Islet of Langerhans (tissue), 1 donor: ENCODE data around the gene ZIC1.

ENCODE experiments used
- FAIRE-seq: peaks from one replicate; lab custom pipeline; 2011; peaks lifted over from hg19 to GRCh38; lab: Jason Lieb, UNC

ZIC1 gene

DNA sequence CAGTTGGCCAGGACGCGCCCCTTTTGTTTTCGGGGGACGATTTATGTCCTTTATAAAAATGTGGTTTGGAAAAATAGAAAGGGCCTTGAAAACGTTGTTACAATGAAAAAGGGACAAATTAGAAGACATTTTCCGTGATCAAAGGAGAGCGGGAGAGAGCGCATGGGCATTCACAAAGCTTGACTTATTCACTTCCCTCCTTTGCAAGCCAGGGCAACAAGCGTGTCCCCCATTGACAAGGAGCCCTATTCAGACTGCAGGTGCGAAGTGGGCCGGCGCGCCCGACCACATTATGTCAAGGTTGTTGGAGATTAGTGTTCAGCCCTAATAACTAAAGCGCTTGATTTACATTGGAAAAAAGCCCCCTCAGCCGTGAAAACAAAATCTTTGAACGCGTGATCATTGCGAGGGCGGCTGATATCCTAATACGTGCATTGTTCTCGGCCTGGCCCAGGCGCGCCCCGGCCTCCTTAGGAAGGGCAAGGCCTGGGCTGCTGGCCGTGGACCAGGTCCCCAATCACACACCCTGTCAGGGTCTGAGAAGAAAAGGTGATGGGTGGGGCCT, 28.7 kb upstream of the ZIC1 start:
- FAIRE-seq: no peak

GRCh38 chr3:147380977-147381376, 28.2 kb upstream of the ZIC1 start:
- FAIRE-seq: no peak

GRCh38 chr3:147381596-147381995, 27.6 kb upstream of the ZIC1 start:
- FAIRE-seq: no peak

GRCh38 chr3:147383617-147384016, 25.5 kb upstream of the ZIC1 start:
- FAIRE-seq: no peak

DNA sequence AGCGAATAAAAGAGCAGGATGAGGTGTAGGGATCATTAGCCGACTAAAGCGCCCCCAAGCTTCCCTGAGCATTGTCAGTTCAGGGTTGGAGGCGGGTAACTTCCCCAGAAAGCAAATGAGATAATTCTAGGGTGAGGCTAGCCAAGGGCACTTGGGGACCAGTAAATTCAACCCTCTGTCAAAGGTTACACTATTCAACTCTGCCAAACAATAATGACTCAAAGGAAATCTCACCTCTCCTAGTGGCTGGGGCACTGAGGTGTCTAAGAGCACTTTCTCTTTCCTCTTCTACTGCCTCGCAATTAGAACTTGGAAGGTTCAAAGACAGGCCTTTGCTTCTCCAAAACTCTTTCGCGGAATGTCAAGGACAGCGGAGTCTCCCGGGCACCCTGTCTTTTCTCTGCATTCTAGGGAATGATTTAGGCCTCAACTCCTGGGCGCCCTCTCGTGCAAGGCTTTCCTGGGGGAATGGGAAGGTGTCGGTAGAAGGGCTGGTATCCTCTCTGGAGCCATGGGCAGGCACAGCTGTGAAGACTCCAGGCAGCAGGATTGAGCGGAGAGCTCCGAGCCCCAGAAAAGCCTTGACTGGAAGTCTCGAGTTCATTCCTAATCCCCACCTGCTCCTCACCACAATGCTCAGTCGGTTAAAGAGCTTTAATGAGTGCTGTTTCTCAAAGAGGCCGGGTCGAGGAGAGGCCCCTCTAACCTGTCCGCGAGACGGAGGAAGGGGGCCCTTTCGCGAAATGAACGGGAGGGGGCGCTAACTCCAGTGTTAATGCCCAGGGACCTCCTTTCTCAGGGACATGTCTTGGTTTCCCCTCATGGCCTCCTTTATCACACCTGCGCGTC, 24.7 kb upstream of the ZIC1 start:
- FAIRE-seq: no peak

GRCh38 chr3:147385059-147386012, 23.8 kb upstream of the ZIC1 start:
- FAIRE-seq: no peak

- FAIRE-seq: no peak
Measured at GRCh38 chr3:147387291-147387884, 21.8 kb upstream of the ZIC1 start.

DNA sequence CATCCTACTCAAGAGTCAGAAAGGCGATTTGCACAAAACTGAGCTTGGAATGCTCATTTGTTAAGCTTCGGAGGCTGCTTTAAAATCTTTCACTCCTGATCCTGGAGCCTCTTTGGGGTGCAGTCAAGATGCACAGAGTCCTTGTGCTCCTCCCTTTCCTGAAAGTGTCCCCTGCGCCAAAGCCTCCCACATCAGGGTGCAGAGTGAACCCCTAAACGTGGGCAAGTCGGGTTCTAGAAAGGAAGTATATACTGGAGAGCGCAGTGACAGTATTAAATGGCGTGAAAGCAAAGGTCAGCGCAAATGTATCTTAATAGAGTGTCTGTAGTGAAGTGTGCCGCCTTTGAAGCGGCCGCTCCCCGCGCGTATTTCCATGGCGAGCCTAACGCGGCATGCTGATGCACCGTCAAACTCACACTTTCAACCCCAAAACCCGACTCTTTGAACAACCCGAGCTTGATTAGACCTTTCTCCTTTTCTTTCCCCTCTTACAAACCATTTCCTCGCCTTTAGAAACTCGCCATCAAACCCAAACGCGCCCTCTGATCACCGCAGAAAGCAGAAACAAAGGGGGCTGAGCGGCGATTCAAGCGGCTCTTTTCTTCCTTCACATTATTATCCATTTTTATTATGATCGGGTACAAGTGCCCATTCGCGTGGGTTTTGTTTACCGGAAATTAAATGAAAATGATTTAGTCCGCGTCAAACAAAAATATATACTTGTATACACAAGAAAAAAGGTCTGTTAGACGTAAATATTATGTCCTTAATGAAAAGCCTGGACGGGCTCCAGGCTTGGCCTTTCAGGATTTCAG, 21.1 kb upstream of the ZIC1 start:
- FAIRE-seq: no peak

DNA sequence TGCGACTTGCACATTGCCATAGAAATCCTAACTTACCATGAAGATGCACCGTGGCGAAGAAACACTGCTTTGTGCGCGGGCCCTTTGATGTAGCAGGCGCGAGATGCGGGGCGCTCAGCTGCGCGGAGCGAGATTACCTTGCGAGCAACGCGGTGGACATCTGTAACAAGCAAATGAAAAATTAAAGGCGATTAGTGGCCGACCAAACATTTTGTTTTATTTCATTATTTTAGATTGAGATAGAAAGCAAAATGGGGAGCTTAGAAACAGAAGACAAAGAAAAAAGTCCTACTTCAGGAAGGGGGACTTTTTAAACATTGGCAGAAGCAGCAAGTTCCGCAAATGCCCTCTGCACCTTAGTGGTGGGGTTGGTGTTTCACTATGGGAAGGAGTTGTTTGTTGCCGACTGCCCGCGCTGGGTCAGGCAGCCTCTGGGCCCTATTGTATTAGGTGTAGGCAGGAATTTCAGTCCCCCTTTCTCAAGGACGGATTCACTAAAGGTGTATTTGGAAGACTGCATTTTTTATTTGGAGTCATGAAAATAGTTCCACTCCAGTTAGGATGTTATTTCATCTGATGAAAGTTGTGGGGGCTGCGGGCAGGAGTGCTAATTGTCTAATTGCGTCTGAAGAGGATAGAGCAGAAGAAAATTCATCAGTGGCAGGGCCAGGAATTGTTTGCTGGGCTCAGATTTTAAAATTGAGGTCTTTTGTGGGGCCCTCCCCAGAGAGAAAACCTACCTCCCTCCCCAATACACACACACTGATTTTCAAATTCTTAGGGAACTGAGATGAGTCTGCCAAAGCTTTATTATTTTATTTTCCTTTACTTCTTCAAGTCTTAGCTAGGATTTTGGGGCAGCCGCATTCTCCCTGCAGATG, 20.2 kb upstream of the ZIC1 start:
- FAIRE-seq: no peak

- FAIRE-seq: no peak
Measured at GRCh38 chr3:147389717-147390116, 19.4 kb upstream of the ZIC1 start.

GRCh38 chr3:147390589-147391569, 18.3 kb upstream of the ZIC1 start:
- no peak for FAIRE-seq

- no peak for FAIRE-seq
Measured at GRCh38 chr3:147391781-147392624, 17.2 kb upstream of the ZIC1 start.

DNA sequence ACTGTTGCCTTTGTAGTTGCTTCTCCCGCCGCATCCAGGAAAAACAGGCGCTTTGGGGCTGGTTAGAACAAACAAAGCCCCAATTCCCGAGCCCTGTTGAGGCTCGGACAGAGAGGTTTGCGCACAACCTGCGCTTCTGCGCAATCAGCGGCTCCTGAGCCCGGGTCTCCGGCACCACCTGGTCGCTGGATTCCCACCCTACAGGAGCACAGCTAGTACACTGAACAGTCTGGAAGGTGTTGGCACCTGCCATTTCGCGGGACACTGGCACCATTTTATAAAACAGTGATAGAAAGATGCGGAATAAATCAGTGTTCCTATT, 16.6 kb upstream of the ZIC1 start:
- FAIRE-seq: no peak

DNA sequence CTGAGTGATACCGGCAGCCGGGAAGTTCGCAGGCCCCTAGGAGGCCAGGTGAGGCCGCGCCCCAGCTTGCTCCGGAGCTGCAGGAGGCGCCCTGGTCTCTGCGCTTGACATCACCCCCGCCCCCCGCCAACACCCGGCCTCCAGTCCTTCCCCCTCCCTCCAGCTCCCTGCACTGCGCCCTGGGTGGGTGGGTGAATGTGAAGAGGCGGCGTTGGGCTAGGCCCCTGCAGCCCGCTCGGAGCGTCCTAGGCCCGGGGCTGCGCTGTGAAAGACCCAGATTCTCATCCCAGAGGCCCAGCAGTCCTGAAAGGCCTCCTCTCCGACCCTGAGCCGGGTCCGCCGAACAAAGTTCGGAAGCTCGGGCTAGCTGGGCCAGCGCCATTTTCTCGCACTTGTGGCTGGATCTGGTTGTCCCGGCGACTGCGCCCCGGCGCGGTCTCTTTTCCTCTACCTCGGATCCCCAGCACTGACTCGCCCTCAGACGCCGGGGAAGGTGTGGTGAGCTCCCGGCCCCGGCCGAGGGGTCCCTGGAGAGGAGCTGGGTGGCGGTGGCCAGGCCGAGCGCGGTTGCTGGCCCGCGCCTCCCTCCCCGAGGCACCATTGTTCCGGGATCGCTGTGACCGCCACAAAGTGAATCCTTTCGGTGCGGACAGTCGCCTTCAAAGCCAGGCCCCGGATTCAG, 15.8 kb upstream of the ZIC1 start:
- FAIRE-seq: no peak

GRCh38 chr3:147393943-147394883, 15.0 kb upstream of the ZIC1 start:
- no peak for FAIRE-seq

GRCh38 chr3:147394884-147395225, 14.3 kb upstream of the ZIC1 start:
- no peak for FAIRE-seq
